ENCODE data around the gene ABHD17A.

Gene ABHD17A
- 152 to 190 reads per million in 2 donors for total RNA-seq

GRCh38 chr19:1885398-1886119, at the start of gene ABHD17A:
TSS of gene ABHD17A (minus strand) at chr19:1885496. CDS start at chr19:1881566, 3,930 bp downstream.
- peak; percentile 88 to 96 (median 92) for DNase-seq

- no peak for DNase-seq
Measured at GRCh38 chr19:1933942-1934341, 48.6 kb upstream of the ABHD17A start.

- DNase-seq, result no peak
Measured at GRCh38 chr19:1933244-1933643, 47.9 kb upstream of the ABHD17A start.

GRCh38 chr19:1932395-1932794, 47.1 kb upstream of the ABHD17A start:
- DNase-seq, result no peak

- DNase-seq, result no peak
Measured at GRCh38 chr19:1931445-1931844, 46.1 kb upstream of the ABHD17A start.

GRCh38 chr19:1929021-1929742, 43.9 kb upstream of the ABHD17A start:
- DNase-seq, result peak; percentile 69 to 79 (median 72)

- DNase-seq, result no peak
Measured at GRCh38 chr19:1925544-1925943, 40.2 kb upstream of the ABHD17A start.

- DNase-seq, result no peak
Measured at GRCh38 chr19:1924320-1924961, 39.1 kb upstream of the ABHD17A start.

GRCh38 chr19:1923319-1923718, 38.0 kb upstream of the ABHD17A start:
- DNase-seq, result peak in 2 of 5 experiments; percentile 24 to 87

GRCh38 chr19:1922803-1923202, 37.5 kb upstream of the ABHD17A start:
- DNase-seq, result no peak

- peak in 1 of 5 experiments; percentile 65 for DNase-seq
Measured at GRCh38 chr19:1921825-1922224, 36.5 kb upstream of the ABHD17A start.

- DNase-seq, result no peak
Measured at GRCh38 chr19:1921326-1921725, 36.0 kb upstream of the ABHD17A start.

GRCh38 chr19:1920644-1921043, 35.3 kb upstream of the ABHD17A start:
- DNase-seq, result no peak

GRCh38 chr19:1918975-1919374, 33.7 kb upstream of the ABHD17A start:
- no peak for DNase-seq

- DNase-seq, result no peak
Measured at GRCh38 chr19:1917926-1918325, 32.6 kb upstream of the ABHD17A start.

GRCh38 chr19:1917146-1917545, 31.9 kb upstream of the ABHD17A start:
- DNase-seq, result no peak

GRCh38 chr19:1914826-1915341, 29.6 kb upstream of the ABHD17A start:
- DNase-seq, result no peak

- no peak for DNase-seq
Measured at GRCh38 chr19:1913781-1914577, 28.7 kb upstream of the ABHD17A start.

- no peak for DNase-seq
Measured at GRCh38 chr19:1912760-1913505, 27.6 kb upstream of the ABHD17A start.

- no peak for DNase-seq
Measured at GRCh38 chr19:1911995-1912394, 26.7 kb upstream of the ABHD17A start.

GRCh38 chr19:1911098-1911497, 25.8 kb upstream of the ABHD17A start:
- DNase-seq, result peak in 1 of 5 experiments; percentile 45

GRCh38 chr19:1910177-1910576, 24.9 kb upstream of the ABHD17A start:
- no peak for DNase-seq
